K562 (cell line): ENCODE data around the gene PIK3R1. TPM values are rescaled to one million over a fixed set of nuclear protein-coding genes. Genes with fewer than 3 reads are reported as not detected.

Experiments
- ATAC-seq: fragments of 200-7000 bp; cut with Tn5 transposase; 3 replicates; pipeline ENCODE4 v1.9.1; 2020; ENCODE audit warnings: moderate library complexity
- BruUV-seq: library from RNA; stranded (reverse); fragments of 400-500 nt; replicated peaks from 2 replicates; lab custom pipeline; 2021; lab: Mats Ljungman, UMichigan
- CTCF ChIA-PET: fragments of 300-600 bp; formaldehyde crosslinking; extraction: SDS; loops from one replicate; lab custom pipeline; 2021; ENCODE audit warnings: low intra/inter-chr PET ratio; lab: Yijun Ruan, JAX
- POLR2A ChIA-PET: fragments of 300-600, 350-650 bp; sonication (Branson Sonifier 250); formaldehyde crosslinking; extraction: SDS; loops from one replicate; lab custom pipeline; 2021; ENCODE audit warnings: antibody characterized with exemption, inconsistent platforms; lab: Yijun Ruan, JAX
- DNase-seq, 4 experiments: peaks; one replicate each; pipeline versions ENCODE4 v3.0.0 to v3.0.0-alpha.2; 2011 to 2018; ENCODE audit warnings: low spot score in 3 of 4, mixed read lengths in 3 of 4; ENCODE audit errors: extremely low read depth in 1 of 4
- FAIRE-seq: peaks from 2 replicates; lab custom pipeline; 2011; peaks lifted over from hg19 to GRCh38; lab: Jason Lieb, UNC
- H2AFZ ChIP-seq: 2 replicates; pipeline ENCODE4 v1.6.0; 2011; ENCODE audit warnings: low read depth, low read length, control low read depth, inconsistent platforms
- H3K27ac ChIP-seq: fragments of 200-600 bp; 3 replicates; pipeline ENCODE4 v1.8.0; 2011; ENCODE audit warnings: low read depth, mild to moderate bottlenecking, control low read depth, inconsistent platforms, low read length, moderate library complexity, mixed read lengths; ENCODE audit errors: extremely low read depth
- H3K27me3 ChIP-seq, 2 experiments: fragments of 300-600 bp in 1 of 2; 2 replicates in 1 of 2; 3 replicates in 1 of 2; pipeline versions ENCODE4 v1.6.0 to v1.8.0; 2011; ENCODE audit warnings: inconsistent platforms in 2 of 2, low read length in 2 of 2, mild to moderate bottlenecking in 1 of 2, mixed read lengths in 1 of 2, moderate library complexity in 1 of 2; ENCODE audit not compliant: control insufficient read depth in 2 of 2, insufficient read depth in 2 of 2
- H3K36me3 ChIP-seq: fragments of 300-600 bp; 3 replicates; pipeline ENCODE4 v1.8.0; 2011; ENCODE audit warnings: mild to moderate bottlenecking, low read length, inconsistent platforms; ENCODE audit not compliant: control insufficient read depth, insufficient read depth
- H3K4me1 ChIP-seq, 2 experiments: fragments of 200-600 bp in 1 of 2; replicated peaks in 1 of 2; 2 replicates in 1 of 2; 3 replicates in 1 of 2; pipeline versions ENCODE4 v1.5.1 to v1.8.0; 2011; ENCODE audit warnings: inconsistent platforms in 2 of 2, low read length in 2 of 2, mild to moderate bottlenecking in 1 of 2, mixed read lengths in 1 of 2, moderate library complexity in 1 of 2; ENCODE audit not compliant: control insufficient read depth in 2 of 2, insufficient read depth in 2 of 2
- H3K4me2 ChIP-seq: 2 replicates; pipeline ENCODE4 v1.6.1; 2011; ENCODE audit warnings: low read length, control low read depth, inconsistent platforms, mixed read lengths; ENCODE audit not compliant: insufficient read depth
- H3K4me3 ChIP-seq: fragments of 200-600 bp; sonication (generic), shearing (Covaris generic); 2 replicates; pipeline ENCODE4 v1.5.1; 2016; ENCODE audit warnings: control low read depth, inconsistent platforms
- H3K79me2 ChIP-seq: fragments of 200-600 bp; 3 replicates; pipeline ENCODE4 v1.8.0; 2011; ENCODE audit warnings: low read length, inconsistent platforms; ENCODE audit not compliant: control insufficient read depth, insufficient read depth
- H3K9ac ChIP-seq, 2 experiments: 2 replicates each; pipeline versions ENCODE4 v1.6.0 to v1.6.1; 2011; ENCODE audit warnings: low read depth in 2 of 2, low read length in 2 of 2, control low read depth in 1 of 2, inconsistent platforms in 1 of 2, mild to moderate bottlenecking in 1 of 2, mixed read lengths in 1 of 2; ENCODE audit not compliant: insufficient read depth in 1 of 2
- H3K9me1 ChIP-seq: one replicate; pipeline ENCODE4 v1.6.0; 2011; ENCODE audit warnings: inconsistent platforms, mild to moderate bottlenecking, low read length, moderate library complexity; ENCODE audit not compliant: control insufficient read depth, insufficient read depth
- H3K9me3 ChIP-seq: replicated peaks from 2 replicates; pipeline ENCODE4 v1.5.1; 2011; ENCODE audit warnings: low read depth, low read length, inconsistent platforms; ENCODE audit not compliant: control insufficient read depth, insufficient read depth
- H4K20me1 ChIP-seq: replicated peaks from 2 replicates; pipeline ENCODE4 v1.6.1; 2011; ENCODE audit warnings: low read length, inconsistent platforms, mixed read lengths; ENCODE audit not compliant: control insufficient read depth, insufficient read depth
- C11orf30 ChIP-seq: fragments of 450-650 bp; IDR thresholded peaks from 2 replicates; pipeline ENCODE4 v1.6.1; 2016; ENCODE audit warnings: low read depth, mild to moderate bottlenecking
- GMEB1 ChIP-seq: fragments of 250-450 bp; sonication (Bioruptor Pico); IDR thresholded peaks from 2 replicates; pipeline ENCODE4 v1.4.0; 2020; ENCODE audit warnings: mild to moderate bottlenecking
- L3MBTL2 ChIP-seq: fragments of 450-650 bp; IDR thresholded peaks from 2 replicates; pipeline ENCODE4 v1.6.1; 2016; ENCODE audit warnings: mild to moderate bottlenecking, moderate library complexity
- MAFG ChIP-seq: fragments of 450-650 bp; conservative IDR thresholded peaks from 2 replicates; pipeline ENCODE4 v1.6.1; 2016; ENCODE audit warnings: missing genetic modification characterization, missing compliant biosample characterization
- PKNOX1 ChIP-seq: fragments of 450-650 bp; IDR thresholded peaks from 2 replicates; pipeline ENCODE4 v1.6.1; 2016
- POLR3A ChIP-seq: IDR thresholded peaks from 2 replicates; pipeline ENCODE4 v1.6.1; 2011; ENCODE audit warnings: borderline replicate concordance, mild to moderate bottlenecking, moderate library complexity; ENCODE audit not compliant: insufficient read length, insufficient read depth; ENCODE audit errors: extremely low read depth
- RAD21 ChIP-seq, 2 experiments: fragments of 250-450 bp in 1 of 2; fragments of 450-650 bp in 1 of 2; sonication (Bioruptor Pico) in 1 of 2; formaldehyde crosslinking in 1 of 2; IDR thresholded peaks in 1 of 2; conservative IDR thresholded peaks in 1 of 2; 2 replicates each; pipeline versions ENCODE4 v1.4.0 to v1.8.0; 2020 to 2022; ENCODE audit warnings: mild to moderate bottlenecking in 2 of 2, moderate library complexity in 1 of 2
- RB1 ChIP-seq: fragments of 450-650 bp; IDR thresholded peaks from 2 replicates; pipeline ENCODE4 v1.6.1; 2017; ENCODE audit warnings: low read depth, mild to moderate bottlenecking
- STAG1 ChIP-seq: sonication (generic); formaldehyde crosslinking; IDR thresholded peaks from 2 replicates; pipeline ENCODE4 v1.5.0; 2020; ENCODE audit warnings: missing genetic modification reagents, borderline replicate concordance
- TRIM25 ChIP-seq: fragments of 450-650 bp; IDR thresholded peaks from 2 replicates; pipeline ENCODE4 v1.7.0; 2016; ENCODE audit warnings: borderline replicate concordance
- WGBS: fragments of 100-300 bp; shearing (Covaris generic); methylation state at CpG from one replicate; pipeline ENCODE4 v1.1.6; 2016; ENCODE audit warnings: low coverage, mixed read lengths; ENCODE audit not compliant: insufficient coverage; ENCODE audit errors: missing lambda C conversion rate; 5-methylcytosine and 5-hydroxymethylcytosine counted together
- in situ Hi-C: fragments of 300-500 bp; cut with MboI; formaldehyde crosslinking; loops from 4 replicates; pipeline ENCODE4 v1.15.0; 2018; ENCODE audit warnings: inconsistent platforms, mixed read lengths
- intact Hi-C: fragments of 100-400 bp; cut with micrococcal nuclease; formaldehyde crosslinking; loops from 2 replicates; pipeline ENCODE4 v1.14.2; 2022
- polyA plus RNA-seq, 8 experiments: library from polyadenylated mRNA; depleted of rRNA in 4 of 8; stranded (reverse) in 5 of 8; unstranded in 3 of 8; fragments of >200 nt; fragmentation: Nextera tagmentation in 2 of 8; fragmentation: Illumina TruSeq in 1 of 8; extraction: Ambion mirVana in 2 of 8; extraction: Trizol in 1 of 8; gene quantifications; 2 replicates each; pipeline versions ENCODE4 v1.2.1 to v1.2.3, GENCODE V29; 2011 to 2014; ENCODE audit warnings: inconsistent platforms in 1 of 8, missing spikeins in 1 of 8
- total RNA-seq, 7 experiments: library from RNA; depleted of rRNA in 6 of 7; stranded (reverse); fragments of >200 nt in 6 of 7; fragmentation: Illumina TruSeq in 2 of 7; extraction: Trizol in 2 of 7; gene quantifications; 2 replicates each; pipeline versions ENCODE4 v1.2.1 to v1.2.3, GENCODE V29; 2011 to 2021; ENCODE audit warnings: low replicate concordance in 1 of 7

Gene PIK3R1
- total and polyA plus RNA-seq, 9 of the 15 experiments (the other 6 are each of a cell fraction or from before 2014, with no cell fraction given) = 1.1 to 9.7 (median 4.8) TPM

GRCh38 chr5:68252673-68253623 is 37.4 kb downstream of the PIK3R1 start (continued):
- peak; percentile 38; the same call in 1 of the 2 replicates for TF ChIP-seq STAG1 (CRISPR knock-in tag)
- peak; percentile 83 to 86 for TF ChIP-seq RAD21 (CRISPR knock-in tag; conservative IDR thresholded peaks at IDR 0.05 in 1 of 2, IDR thresholded peaks at IDR 0.05 in 1 of 2)
- 0 out of 2 replicates have a peak, but pooled peaks have one; percentile 15 for TF ChIP-seq MAFG (tag)
- TF ChIP-seq C11orf30 = peak; percentile 61; the same call in 1 of the 2 replicates
- TF ChIP-seq RB1 = 0 out of 2 replicates have a peak, but pooled peaks have one; percentile 22
- TF ChIP-seq, all 486 proteins: peak for 10

- H3K79me2 ChIP-seq = no peaks in the 10 kb centered on the region
- H3K4me1 ChIP-seq = no peaks in the 10 kb centered on the region
- ATAC-seq (no peak), DNase-seq (no peak), FAIRE-seq (no peak)
- no peak overlapping the region for H3K9ac ChIP-seq
- no peaks in the 10 kb centered on the region for H3K36me3 ChIP-seq
- no peak overlapping the region for H3K27ac ChIP-seq
- H3K4me3 ChIP-seq = no peak overlapping the region
- no peaks in the 10 kb centered on the region for H4K20me1 ChIP-seq
- in situ Hi-C loops (loop anchor here (10.0 kb wide), 1 partner anchor 1009 kb away; no protein-coding TSS in a partner anchor), intact Hi-C loops (loop anchor here (2.0 to 5.0 kb wide), 2 partner anchors 762 to 1007 kb away; no protein-coding TSS in a partner anchor)
- H3K27me3 ChIP-seq = no peaks in the 10 kb centered on the region
- H3K9me1 ChIP-seq = no peaks in the 10 kb centered on the region
- no TSS peak for BruUV-seq
- ChIA-PET CTCF (interaction anchor here (1.8 kb wide), 1 partner anchor 1008 kb away, joined by 11 read pairs; no protein-coding TSS in a partner anchor), POLR2A (interaction anchor here (0.6 kb wide), 1 partner anchor 26 kb away, joined by 3 read pairs; no protein-coding TSS in a partner anchor)
- WGBS = 15% methylated on average over 6 of the region's 6 CpGs
- H2AFZ ChIP-seq = no peak overlapping the region
- H3K4me2 ChIP-seq = no peak overlapping the region
- no peaks in the 10 kb centered on the region for H3K9me3 ChIP-seq
- TF ChIP-seq GMEB1 (CRISPR knock-in tag) (no peak), TRIM25 (no peak), PKNOX1 (no peak), POLR3A (no peak), L3MBTL2 (no peak)
These were observed 38.3 kb downstream of the PIK3R1 start for GRCh38 chr5:68253624-68254585.
